HG02870 (cell line): Measurements from ENCODE around the gene NCKAP5L.

Experiments used
- ATAC-seq: cut with Tn5 transposase; IDR thresholded peaks from one replicate; pipeline ENCODE4 v1.9.1; 2021; ENCODE audit warnings: mild to moderate bottlenecking, moderate library complexity; ENCODE audit not compliant: unreplicated experiment

NCKAP5L gene

GRCh38 chr12:49825971-49826421 is 2.2 kb downstream of the NCKAP5L start:
- ATAC-seq = no peak

GRCh38 chr12:49825360-49825970 is 2.7 kb downstream of the NCKAP5L start:
- no peak for ATAC-seq

GRCh38 chr12:49824895-49825294 is 3.3 kb downstream of the NCKAP5L start:
- ATAC-seq = no peak

- no peak for ATAC-seq
Observed at GRCh38 chr12:49824416-49824815, 3.8 kb downstream of the NCKAP5L start.

GRCh38 chr12:49823951-49824350 is 4.3 kb downstream of the NCKAP5L start:
- ATAC-seq = no peak

GRCh38 chr12:49823350-49823749 is 4.9 kb downstream of the NCKAP5L start:
- no peak for ATAC-seq

GRCh38 chr12:49821373-49822287 is 6.6 kb downstream of the NCKAP5L start:
- ATAC-seq = no peak

GRCh38 chr12:49819786-49820185 is 8.4 kb downstream of the NCKAP5L start:
- no peak for ATAC-seq

- ATAC-seq = no peak
Observed at GRCh38 chr12:49818241-49818895, 9.8 kb downstream of the NCKAP5L start.

- no peak for ATAC-seq
Observed at GRCh38 chr12:49813131-49813530, 15.1 kb downstream of the NCKAP5L start.

GRCh38 chr12:49811961-49812401 is 16.2 kb downstream of the NCKAP5L start:
- no peak for ATAC-seq

- ATAC-seq = no peak
Observed at GRCh38 chr12:49811136-49811535, 17.1 kb downstream of the NCKAP5L start.

- no peak for ATAC-seq
Observed at GRCh38 chr12:49809906-49810389, 18.3 kb downstream of the NCKAP5L start.

- no peak for ATAC-seq
Observed at GRCh38 chr12:49809381-49809905, 18.8 kb downstream of the NCKAP5L start.

GRCh38 chr12:49808686-49809380 is 19.4 kb downstream of the NCKAP5L start:
- no peak for ATAC-seq

- no peak for ATAC-seq
Observed at GRCh38 chr12:49807991-49808580, 20.1 kb downstream of the NCKAP5L start.

- ATAC-seq = no peak
Observed at GRCh38 chr12:49806877-49807276, 21.3 kb downstream of the NCKAP5L start.

- ATAC-seq = no peak
Observed at GRCh38 chr12:49806321-49806813, 21.8 kb downstream of the NCKAP5L start.

- ATAC-seq = no peak
Observed at GRCh38 chr12:49805409-49805808, 22.8 kb downstream of the NCKAP5L start.

- ATAC-seq = no peak
Observed at GRCh38 chr12:49804821-49805220, 23.4 kb downstream of the NCKAP5L start.
